ENCODE results near the gene NAT14.

NAT14 gene

DNA sequence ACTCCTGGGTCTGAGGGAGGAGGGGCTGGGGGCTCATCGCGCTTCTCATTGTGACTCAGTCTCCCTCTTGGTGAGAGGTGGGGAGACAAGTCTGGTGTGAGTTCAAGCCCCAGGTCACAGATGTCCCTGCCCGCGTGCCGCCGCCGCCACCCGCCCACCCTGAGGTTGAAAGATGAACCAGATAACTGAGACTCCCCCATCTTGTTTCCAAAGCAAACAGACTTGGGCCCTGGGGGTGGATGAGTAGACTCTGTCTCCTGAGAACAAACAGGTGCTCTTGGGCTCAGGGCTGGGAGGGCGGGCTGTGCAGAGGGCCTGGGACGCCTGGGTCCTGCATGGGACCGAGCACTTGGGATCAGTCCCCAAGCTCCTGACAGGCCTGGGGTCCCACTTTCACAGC lies 51.4 kb downstream of the NAT14 start:
- DNase-seq (ENCODE audit: low spot score), result no peak
